ENCODE measurements around the gene SFI1.
"Not testable (repeated sequence)": the region's sequence is repeated elsewhere in the genome, so short reads cannot be mapped to it uniquely, and the experiment has no call there.

The SFI1 gene

DNA sequence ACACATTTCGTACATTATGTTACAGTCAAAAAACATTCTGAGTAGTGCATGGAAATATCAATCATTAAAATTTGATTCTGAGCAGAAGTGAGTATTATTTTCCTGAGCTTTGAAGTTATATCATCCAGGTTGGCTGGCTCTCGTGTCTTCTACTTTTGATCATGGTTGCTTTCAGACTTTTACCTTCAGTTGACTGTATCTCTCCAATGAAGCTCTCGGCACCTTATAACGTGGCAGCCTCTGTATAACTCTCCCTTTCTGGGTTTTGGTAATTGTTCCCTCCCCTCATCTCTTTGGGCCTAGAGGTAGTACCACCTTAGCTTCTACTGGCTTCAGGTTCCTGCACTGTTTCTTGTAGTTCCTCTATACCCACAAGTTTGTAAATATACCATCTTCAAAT lies 12.2 kb downstream of the SFI1 start:
- TF ChIP-seq, protein P1, sequence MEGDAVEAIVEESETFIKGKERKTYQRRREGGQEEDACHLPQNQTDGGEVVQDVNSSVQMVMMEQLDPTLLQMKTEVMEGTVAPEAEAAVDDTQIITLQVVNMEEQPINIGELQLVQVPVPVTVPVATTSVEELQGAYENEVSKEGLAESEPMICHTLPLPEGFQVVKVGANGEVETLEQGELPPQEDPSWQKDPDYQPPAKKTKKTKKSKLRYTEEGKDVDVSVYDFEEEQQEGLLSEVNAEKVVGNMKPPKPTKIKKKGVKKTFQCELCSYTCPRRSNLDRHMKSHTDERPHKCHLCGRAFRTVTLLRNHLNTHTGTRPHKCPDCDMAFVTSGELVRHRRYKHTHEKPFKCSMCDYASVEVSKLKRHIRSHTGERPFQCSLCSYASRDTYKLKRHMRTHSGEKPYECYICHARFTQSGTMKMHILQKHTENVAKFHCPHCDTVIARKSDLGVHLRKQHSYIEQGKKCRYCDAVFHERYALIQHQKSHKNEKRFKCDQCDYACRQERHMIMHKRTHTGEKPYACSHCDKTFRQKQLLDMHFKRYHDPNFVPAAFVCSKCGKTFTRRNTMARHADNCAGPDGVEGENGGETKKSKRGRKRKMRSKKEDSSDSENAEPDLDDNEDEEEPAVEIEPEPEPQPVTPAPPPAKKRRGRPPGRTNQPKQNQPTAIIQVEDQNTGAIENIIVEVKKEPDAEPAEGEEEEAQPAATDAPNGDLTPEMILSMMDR (IDR thresholded peaks at IDR 0.05; ENCODE audit: low read depth, low read length): no peak
- no peak for DNase-seq (ENCODE audit: extremely low read depth, low read depth)

DNA sequence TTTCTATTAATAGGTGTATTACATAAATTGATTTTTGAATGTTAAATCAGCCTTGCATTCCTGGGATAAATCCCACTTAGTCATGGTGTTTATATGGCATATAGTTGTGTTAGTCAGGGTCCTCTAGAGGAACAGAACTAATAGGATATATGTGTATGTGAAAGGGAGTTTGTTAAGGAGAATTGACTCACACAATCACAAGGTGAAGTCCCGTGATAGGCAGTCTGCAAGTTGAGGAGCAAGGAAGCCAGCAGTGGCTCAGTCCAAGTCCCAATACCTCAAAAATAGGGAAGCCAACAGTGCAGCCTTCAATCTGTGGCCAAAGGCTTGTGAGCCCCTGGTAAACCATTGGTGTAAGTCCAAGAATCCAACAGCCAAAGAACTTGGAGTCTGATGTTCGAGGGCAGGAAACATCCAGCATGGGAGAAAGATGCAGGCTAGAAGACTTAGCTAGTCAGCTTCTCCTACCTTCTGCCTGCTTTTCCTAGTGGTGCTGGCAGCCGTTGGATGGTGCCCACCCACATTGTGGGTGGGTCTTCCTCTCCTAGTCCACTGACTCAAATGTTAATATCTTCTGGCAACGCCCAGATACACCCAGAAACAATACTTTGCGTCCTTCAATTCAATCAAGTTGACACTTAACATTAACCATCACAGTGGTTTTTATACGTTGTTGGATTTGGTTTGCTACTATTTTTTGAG lies 12.9 kb downstream of the SFI1 start:
- no peak for DNase-seq (ENCODE audit: extremely low read depth, low read depth)
- TF ChIP-seq, protein P1 (IDR thresholded peaks at IDR 0.05; ENCODE audit: low read depth, low read length): no peak

DNA sequence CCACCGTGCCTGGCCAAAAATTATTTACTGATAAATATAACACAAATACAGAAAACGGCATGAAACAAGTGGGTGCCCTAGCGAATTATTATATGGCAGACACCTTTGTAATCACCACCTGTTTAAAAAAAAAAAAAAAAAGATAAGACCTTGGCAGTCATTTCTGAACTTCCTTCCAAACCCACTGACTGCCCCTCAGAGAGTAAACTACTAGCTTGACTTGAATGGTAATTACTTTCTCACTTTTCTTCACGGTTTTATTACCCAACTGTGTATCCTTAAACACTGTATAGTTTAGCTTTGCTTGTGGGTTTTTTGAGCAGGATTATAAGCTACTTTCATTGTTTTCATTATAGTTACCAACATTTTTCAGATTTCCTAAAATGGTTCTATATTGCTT lies 23.7 kb downstream of the SFI1 start:
- TF ChIP-seq, protein P1 (IDR thresholded peaks at IDR 0.05; ENCODE audit: low read depth, low read length): no peak

GRCh38 chr22:31524132-31524531 lies 27.8 kb downstream of the SFI1 start:
- not testable (repeated sequence) for DNase-seq (ENCODE audit: extremely low read depth, low read depth)

More for the DNA sequence above, 23.7 kb downstream of the SFI1 start:
- no peak for DNase-seq (ENCODE audit: extremely low read depth, low read depth)

- TF ChIP-seq, protein P1 (IDR thresholded peaks at IDR 0.05; ENCODE audit: low read depth, low read length): no peak
- no peak for DNase-seq (ENCODE audit: extremely low read depth, low read depth)
These were observed 29.9 kb downstream of the SFI1 start for GRCh38 chr22:31526270-31526669.

DNA sequence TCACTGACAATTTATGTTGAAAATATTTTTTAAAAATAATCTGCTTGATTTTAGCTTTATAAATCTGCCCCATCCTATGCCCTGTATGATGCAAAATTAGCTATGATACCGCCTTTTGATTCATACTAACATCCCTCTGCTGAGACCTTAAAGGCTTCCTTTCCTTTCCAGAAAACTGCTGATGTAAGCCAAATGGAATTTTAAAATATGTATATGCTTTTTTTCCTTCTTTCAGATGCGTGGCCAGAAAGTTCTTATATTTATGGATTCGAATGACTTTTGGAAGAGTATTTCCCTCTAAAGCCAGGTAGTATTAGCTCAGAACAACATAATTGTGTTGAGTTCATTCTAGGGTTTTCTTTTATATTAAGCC lies 34.5 kb downstream of the SFI1 start:
- TF ChIP-seq, protein P1 (IDR thresholded peaks at IDR 0.05; ENCODE audit: low read depth, low read length): no peak
- DNase-seq (ENCODE audit: extremely low read depth, low read depth): no peak

GRCh38 chr22:31532060-31532459 lies 35.7 kb downstream of the SFI1 start:
- TF ChIP-seq, protein P1 (IDR thresholded peaks at IDR 0.05; ENCODE audit: low read depth, low read length): no peak
- DNase-seq (ENCODE audit: extremely low read depth, low read depth): no peak

DNA sequence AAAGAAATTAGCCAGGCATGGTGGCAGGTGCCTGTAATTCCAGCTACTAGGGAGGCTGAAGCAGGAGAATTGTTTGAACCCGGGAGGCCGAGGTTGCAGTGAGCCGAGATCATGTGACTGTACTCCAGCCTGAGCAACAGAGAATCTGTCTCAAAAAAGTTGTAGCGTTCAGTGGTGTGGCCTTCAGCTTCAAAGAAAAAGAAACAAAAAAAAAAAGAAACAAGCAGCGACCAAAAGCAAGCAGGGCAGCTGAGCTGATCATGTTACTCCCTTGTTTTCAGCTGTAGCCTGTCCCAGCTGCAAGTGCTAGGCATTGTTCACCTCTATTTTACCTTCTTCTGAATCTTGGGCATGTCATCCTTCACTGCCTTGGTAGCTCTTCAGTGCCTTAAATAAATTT lies 37.0 kb downstream of the SFI1 start:
- TF ChIP-seq, protein P1 (IDR thresholded peaks at IDR 0.05; ENCODE audit: low read depth, low read length): no peak

More for the DNA sequence above, 37.0 kb downstream of the SFI1 start:
- DNase-seq (ENCODE audit: extremely low read depth, low read depth): no peak
